HG03280 (cell line): Measurements from ENCODE around the gene LAMA3.

Experiments used
- ATAC-seq: cut with Tn5 transposase; IDR thresholded peaks from one replicate; pipeline ENCODE4 v1.9.1; 2021; ENCODE audit warnings: mild to moderate bottlenecking, moderate library complexity; ENCODE audit not compliant: unreplicated experiment

Gene LAMA3

GRCh38 chr18:23689031-23689615 lies at the start of gene LAMA3:
Gene LAMA3, plus strand, starts transcription at chr18:23689453. Its CDS starts 231 bp downstream, at chr18:23689684.
- no peak for ATAC-seq

GRCh38 chr18:23640052-23640451 lies 49.2 kb upstream of the LAMA3 start:
- no peak for ATAC-seq

- ATAC-seq = no peak
These were observed 48.0 kb upstream of the LAMA3 start for GRCh38 chr18:23641143-23641720.

GRCh38 chr18:23641937-23642666 lies 47.2 kb upstream of the LAMA3 start:
- no peak for ATAC-seq

GRCh38 chr18:23643815-23644490 lies 45.3 kb upstream of the LAMA3 start:
- ATAC-seq = no peak

- ATAC-seq = no peak
These were observed 43.6 kb upstream of the LAMA3 start for GRCh38 chr18:23645568-23646175.

- ATAC-seq = no peak
These were observed 43.0 kb upstream of the LAMA3 start for GRCh38 chr18:23646282-23646681.

- ATAC-seq = no peak
These were observed 40.8 kb upstream of the LAMA3 start for GRCh38 chr18:23648456-23648855.

GRCh38 chr18:23648940-23649607 lies 40.2 kb upstream of the LAMA3 start:
- no peak for ATAC-seq

GRCh38 chr18:23650968-23651927 lies 38.0 kb upstream of the LAMA3 start:
- ATAC-seq = no peak

- no peak for ATAC-seq
These were observed 37.0 kb upstream of the LAMA3 start for GRCh38 chr18:23652232-23652631.

- ATAC-seq = no peak
These were observed 31.0 kb upstream of the LAMA3 start for GRCh38 chr18:23658285-23658684.

- ATAC-seq = no peak
These were observed 27.4 kb upstream of the LAMA3 start for GRCh38 chr18:23661735-23662308.

GRCh38 chr18:23662309-23663263 lies 26.7 kb upstream of the LAMA3 start, which contains the start of gene ANKRD29:
Gene ANKRD29, minus strand, starts transcription at chr18:23662911. Its CDS starts 181 bp downstream, at chr18:23662730.
- ATAC-seq = no peak

GRCh38 chr18:23664674-23665073 lies 24.6 kb upstream of the LAMA3 start:
- ATAC-seq = no peak

GRCh38 chr18:23667114-23667513 lies 22.1 kb upstream of the LAMA3 start:
- ATAC-seq = no peak

GRCh38 chr18:23668731-23669130 lies 20.5 kb upstream of the LAMA3 start:
- ATAC-seq = no peak

- ATAC-seq = no peak
These were observed 20.0 kb upstream of the LAMA3 start for GRCh38 chr18:23669202-23669766.
